ENCODE data around the gene SAMSN1.

Gene SAMSN1

DNA sequence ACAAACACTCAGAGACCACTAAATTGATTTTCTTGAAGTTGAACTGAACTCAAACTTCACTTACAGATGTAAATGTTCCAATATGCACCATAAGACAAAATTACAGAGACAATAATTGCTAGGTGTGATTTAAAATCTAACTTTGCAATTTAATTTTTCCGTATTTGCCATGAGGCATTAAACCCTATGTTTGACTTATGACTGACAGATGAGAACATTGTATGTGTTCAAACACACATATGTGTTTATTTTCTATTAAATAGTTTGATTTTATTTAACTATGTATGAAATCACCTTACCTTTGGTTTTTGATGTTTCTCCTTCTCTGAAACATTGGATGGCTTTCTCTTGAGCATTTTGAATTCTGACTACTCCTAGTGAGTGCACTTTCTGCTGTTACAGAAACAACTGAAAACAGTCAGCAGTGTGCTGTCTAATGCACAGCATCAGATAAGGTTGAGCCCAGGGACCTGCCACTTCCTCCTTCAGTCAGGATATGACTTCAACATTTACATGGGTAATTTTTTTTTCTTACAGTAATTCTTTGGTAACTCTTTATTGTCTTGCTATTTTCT is at the start of gene SAMSN1:
Gene SAMSN1, minus strand, starts transcription at position 410 of the 575 bp plus-strand sequence. Its CDS starts 54 bp downstream, at position 356.
- DNase-seq (ENCODE audit: low read depth): no peak

DNA sequence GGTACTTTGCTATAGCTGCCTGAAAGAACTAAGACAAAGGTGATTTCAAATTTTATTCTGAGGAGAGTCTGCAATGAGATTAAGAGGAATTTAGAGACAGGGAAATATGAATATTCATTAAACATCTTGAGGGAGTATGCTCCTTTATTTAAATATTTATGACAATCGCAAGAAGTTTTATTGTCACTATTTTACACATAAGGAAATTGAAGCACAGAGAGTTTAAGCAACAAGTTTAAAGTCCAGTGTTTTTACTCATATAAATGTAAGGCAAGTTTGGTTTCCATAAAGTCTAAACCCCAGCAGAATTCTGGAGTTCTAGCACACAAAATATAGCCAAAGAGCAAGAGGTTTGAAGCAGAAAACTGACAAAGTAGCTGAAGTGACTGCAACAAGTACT is 49.3 kb upstream of the SAMSN1 start:
- no peak for DNase-seq (ENCODE audit: low read depth)

DNA sequence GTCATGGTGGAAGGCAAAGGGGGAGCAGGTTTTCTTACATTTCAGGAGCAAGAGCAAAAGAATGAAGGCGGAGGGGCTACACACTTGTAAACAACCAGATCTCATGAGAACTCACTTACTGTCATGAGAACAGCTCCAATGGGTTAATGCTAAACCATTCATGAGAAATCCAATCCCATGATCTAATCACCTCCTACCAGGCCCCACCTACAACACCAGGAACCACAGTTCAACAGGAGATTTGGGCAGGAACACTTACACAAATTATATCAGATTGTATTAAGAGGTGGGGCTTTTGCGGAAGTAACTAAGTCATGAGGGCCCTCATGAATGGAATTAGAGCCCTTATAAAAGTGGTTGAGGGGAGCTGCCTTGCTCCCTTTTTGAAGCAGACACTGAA is 48.9 kb upstream of the SAMSN1 start:
- DNase-seq (ENCODE audit: low read depth): no peak

DNA sequence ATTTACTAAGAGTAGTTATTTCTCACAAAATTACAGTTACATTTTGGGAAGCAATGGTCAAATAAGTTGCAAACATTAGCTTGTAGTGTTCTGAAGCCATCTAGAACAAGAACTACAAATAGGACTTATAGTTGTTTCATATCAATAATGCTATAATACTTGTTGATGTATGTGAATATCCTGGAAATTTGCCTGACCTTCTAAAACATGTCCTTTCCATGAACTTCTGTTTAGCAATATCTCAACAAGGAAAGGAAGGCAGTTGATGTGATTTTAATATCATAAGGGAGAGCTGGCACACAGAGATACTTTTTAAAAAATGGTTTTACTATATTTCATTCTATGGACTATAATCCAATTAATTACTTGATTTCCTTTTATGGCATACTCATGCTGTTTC is 47.1 kb upstream of the SAMSN1 start:
- no peak for DNase-seq (ENCODE audit: low read depth)

DNA sequence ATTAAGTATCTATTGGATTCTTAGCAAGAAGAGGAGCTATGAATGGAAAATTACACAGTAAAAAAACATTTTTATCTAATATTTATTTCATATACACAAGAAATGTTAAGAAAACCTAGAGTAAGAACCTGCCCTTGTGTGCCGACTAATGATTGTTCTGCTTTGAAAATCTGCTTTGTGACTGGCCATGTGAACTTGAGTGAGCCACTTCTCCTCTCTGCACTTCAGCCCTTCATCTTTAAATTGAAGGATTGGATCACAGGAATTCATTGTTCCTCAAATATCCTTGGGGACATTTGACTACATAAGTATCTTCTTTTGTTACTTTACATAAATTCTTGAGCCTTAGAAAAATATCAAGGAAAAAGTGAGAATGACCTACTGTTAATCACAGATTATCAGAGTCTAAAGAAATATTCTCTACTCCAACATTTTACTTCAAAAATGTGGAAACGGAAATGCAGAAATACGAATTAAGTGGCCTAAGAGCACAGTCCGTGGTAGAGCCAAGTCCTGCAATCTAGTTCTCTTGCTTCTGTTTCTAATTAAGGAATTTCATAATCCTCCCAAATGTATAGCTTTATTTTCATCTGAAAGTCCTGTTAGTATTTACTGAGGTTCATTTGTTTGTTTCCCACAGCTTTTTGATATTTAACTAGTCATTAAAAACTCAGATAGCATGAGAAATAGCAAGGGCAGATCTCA is 46.3 kb upstream of the SAMSN1 start:
- DNase-seq (ENCODE audit: low read depth): no peak

DNA sequence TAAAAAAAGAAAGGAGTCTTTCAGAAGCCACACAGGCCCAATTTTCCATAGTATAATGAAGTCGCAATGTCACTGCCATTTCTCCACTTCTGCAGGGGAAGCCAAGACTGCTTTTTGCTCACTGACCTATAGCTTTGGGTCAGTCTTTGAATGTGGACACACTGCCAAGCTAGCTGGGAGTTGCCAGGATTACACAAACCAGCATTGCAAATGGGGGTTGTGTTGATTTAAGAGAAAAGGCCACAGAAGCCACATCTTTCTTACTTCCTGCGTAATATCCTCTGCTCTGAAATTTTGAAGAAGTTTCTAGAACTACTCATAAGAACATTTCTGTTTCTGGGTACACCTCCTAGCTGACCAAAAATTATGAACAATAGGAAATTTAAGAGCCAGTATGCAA is 45.8 kb upstream of the SAMSN1 start:
- DNase-seq (ENCODE audit: low read depth): peak; percentile 57

DNA sequence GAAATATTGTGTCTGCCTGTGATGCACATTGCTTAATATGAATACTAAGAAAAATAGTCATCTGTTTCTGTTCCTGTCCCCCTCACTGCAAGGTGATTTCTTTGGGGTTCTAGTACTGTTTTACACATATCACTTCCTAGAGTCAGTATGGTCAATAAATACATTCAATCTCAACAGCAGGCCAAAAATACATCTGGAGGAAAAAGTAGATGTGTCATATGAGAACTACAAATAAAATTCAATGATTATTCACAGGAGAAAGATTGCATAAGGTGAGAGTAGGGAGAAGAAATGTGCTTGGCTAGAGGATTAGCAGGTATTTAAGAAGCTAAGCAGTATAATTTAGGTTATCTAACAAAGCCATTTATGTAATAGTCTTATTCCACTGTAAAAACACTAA is 45.3 kb upstream of the SAMSN1 start:
- no peak for DNase-seq (ENCODE audit: low read depth)

DNA sequence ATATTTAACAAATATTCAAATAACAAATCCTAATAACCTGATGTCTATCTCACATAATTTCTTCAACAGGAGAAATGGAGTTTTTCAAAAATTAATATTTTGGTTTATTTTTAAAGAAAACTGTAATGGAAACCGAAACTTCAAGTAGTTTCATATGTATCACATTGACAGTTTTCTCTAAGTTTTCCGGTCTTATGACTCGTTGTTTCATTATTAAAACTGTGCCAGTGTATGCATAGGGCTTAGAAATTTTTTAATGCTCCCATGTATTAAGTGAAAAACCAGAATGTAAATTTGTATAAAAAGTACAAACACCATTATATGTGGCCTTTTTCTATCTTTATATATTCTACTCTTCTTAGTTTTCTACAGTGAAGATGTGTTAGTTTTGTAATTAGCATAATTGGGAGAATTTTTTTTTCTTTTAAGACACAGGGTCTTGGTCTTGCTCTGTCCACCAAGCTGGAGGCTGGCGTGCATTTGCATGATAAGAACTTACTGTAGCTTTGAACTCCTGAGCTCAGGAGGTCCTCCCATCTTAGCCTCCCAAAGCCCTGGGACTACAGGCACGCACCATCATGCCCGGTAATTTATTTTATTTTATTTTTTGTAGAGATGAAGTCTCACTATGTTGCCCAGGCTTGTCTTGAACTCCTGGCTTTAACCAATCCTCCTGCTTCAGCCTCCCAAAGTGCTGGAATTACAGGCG is 43.9 kb upstream of the SAMSN1 start:
- no peak for DNase-seq (ENCODE audit: low read depth)

DNA sequence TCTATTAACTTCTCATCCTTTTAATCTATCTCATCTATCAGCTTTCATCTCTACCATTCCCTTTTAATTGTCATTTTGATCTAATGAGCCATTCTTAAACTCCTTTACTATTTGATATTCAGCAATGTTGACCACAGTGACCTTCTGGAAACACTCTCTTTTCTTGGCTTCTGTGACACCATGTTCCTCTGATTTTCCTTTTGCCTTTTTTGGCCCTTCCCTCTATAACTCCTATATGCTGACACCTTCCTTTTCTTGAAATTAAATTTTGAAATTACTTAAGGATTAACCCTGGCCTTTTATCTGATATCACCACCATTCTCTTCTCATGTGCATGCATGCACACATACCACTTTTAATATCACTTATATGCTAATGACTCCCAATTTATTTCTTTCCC is 41.2 kb upstream of the SAMSN1 start:
- no peak for DNase-seq (ENCODE audit: low read depth)

DNA sequence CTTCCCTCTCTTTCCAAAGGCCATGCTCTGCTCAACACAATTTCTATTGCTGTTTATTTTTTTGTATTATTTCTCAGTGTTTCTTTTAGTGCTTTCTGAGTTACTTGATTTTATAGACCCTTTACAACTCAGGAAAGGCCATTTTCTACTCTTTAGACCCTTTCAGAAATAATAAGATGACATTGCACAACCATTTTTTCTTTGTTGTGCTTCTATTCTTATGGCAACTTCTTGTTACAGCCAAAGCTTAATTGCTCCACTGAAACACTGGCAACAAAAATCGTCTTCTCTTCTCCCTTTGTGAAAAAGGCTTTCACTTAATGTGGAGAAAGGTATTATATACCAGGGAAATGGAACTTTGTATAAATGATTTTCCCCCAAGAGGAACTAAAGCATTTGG is 39.0 kb upstream of the SAMSN1 start:
- no peak for DNase-seq (ENCODE audit: low read depth)

DNA sequence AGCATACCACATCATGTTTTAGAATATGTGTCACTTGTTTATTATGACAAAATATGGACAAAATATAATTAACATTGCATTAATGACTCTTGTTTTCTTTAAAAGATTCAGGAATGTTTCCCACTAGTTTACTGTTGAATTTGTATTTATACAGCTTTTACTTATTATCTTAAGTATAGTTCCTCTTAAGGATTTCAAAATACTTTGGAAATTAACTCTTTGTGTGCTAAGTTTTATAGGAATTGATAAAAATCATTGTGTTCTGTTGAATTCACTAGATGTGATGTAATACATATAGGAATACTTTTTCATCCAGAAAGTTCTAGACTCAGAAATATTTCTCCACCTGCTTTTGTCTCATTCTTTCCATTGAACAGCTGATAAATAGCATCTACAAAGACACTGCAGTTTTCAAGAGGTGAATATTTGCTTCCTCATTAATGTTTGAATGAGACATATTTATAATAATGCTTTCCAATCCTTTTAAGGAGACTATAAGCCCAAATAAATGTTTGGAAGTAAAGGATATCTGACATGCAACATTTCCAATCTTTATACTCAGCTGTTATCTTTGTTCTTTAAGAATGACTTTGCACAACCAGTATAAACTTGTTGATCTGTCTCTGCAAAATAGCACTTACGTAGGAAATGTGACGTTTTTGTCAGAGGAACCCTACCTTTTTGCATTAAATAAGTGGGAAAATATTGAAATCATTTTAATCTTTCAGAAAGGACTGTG is 38.4 kb upstream of the SAMSN1 start:
- DNase-seq (ENCODE audit: low read depth): no peak

DNA sequence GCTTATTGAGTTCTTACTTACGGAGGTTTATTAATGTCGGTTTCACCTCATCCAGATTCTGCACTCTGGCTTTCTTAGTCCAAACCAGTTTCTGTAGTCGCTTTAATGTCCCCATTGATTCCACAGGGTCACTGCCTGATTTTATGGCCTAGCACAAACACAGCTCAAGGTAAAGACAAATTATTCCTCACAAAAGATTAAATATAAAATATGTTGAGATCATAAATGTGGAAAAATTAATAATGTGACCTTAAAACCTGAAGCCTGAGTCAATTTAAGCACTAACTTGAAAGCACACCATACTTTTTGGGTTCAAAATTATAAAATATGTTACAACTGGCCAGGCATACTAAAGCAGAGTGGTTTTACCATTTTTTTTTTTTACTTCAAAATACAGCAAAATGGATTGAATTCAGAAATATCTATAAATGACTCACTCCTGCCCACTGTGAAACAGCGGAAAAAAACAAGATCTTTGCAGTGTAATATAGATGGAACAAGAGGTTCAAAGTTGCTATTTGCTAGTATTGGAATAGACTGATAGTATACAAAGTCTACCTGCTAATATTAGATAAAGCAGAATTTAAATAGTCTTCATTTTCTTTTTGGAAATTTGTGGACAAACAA is 37.6 kb upstream of the SAMSN1 start:
- no peak for DNase-seq (ENCODE audit: low read depth)

DNA sequence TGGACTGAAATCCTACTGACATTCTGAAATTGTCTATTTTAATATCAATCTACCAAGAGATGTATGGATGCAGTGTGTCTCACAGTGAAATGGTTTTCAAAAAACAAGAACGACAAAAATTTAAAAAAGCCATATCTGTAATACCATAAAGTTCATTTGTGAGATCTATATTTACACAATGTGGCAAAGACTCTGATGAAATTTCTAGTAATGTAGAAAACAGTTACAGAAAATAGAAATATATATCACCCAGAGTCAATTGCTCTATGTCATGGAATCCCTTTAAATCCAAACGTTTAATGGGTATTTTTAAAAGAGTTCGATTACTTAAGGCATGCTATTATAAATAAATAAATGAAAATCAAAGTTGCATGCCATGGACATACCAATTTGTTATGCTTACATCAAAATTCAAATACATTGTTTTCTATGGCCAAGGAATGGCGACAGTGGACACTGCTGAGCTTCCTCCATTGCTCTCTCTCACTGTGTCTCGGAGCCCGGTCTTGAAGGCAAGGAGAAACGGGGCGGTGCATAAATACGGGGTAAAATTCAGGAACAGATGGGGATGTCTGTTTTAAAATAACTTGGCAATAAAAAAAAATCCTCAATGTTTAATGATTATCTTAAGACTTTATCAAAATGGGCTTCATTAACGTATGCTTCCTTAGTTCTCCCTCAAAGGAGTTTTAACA is 37.0 kb upstream of the SAMSN1 start:
- no peak for DNase-seq (ENCODE audit: low read depth)

DNA sequence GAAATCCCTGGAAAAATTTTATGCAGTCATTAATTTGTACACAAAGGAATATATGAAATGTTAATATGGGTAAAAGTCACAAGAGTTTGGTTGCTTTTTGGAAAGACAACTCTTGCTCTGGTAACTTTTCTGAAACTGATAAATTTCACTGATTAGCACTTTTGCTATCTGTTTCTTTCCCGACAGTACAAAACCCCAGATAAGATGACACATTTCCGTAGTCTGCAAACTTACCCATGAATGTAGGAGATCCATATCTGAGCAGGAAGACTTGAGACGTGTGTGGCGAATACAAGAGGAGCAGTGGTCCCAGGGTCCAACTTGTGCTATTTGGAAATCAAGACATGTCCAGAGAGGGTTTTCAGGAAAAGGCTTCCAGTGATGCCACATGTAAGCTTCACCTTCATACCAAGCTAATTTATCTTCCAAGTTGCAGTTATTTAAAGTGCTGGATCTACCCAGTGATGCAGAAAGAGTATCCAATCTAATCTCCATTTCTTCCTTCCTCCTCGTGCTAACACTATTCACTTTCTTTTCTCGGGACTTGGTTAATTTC is 35.9 kb upstream of the SAMSN1 start:
- DNase-seq (ENCODE audit: low read depth): no peak

DNA sequence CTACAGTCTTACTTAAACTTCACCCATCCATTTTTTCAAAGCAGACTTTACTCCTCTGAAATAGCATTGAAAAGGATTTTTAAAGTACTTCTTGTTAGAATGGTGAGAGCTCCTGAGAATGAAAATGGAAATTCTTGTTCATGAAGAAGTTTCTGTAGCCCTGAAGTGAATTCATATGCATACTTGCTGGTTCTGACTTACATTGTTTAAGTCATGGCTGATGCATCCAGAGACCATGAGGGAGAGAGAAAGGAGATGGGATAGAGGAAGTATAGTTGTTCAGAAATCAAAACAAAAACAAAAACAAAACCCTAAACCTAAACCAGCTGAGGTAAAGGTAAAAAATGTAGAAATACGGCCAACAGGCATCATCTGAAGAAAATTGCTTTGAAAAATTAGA is 27.1 kb upstream of the SAMSN1 start:
- DNase-seq (ENCODE audit: low read depth): no peak

DNA sequence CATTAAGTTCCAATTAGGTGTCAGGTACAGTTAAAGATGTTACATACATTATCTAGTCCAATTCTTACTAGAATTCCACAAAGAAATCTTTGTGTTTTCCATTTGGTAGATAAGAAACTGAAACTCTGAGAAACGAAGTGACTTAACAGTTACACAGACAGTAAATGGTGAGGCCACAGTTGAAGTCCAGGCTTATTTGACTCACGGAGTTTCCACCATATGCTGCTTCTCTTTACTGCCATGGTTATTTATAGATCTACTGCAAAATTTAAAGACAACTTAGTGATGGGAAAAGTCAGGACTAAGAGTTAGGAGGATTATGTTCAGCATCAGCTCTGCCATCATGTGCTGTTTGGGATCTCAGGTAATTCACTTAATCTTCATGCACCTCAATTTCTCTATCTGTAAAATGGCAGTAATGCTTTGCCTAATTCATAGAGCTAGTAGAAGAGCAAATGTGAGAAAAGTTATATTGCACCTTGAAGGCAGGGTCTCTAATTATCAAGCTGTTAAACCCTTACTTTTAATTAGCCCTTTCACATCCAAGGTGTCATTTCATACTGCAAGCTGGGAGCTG is 26.2 kb upstream of the SAMSN1 start:
- no peak for DNase-seq (ENCODE audit: low read depth)

DNA sequence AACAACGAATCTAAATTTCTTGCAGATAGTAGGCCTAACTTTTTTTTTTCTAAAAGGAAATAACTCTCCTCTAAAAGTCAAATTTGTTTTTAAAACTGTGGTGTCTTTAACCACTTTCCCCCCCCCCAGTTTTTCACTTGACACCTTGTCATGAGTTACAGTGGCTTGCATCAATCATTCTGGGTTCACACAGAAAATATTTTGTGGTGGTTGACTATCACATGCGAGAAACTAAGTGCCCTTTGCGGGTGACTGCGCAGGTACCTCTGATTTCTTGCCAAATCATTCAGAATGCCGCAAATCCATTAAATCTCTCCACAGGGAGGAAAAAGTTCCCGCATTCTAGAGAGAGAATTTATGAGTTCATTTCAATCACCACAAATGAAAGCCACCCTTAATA is 23.8 kb upstream of the SAMSN1 start:
- DNase-seq (ENCODE audit: low read depth): no peak

DNA sequence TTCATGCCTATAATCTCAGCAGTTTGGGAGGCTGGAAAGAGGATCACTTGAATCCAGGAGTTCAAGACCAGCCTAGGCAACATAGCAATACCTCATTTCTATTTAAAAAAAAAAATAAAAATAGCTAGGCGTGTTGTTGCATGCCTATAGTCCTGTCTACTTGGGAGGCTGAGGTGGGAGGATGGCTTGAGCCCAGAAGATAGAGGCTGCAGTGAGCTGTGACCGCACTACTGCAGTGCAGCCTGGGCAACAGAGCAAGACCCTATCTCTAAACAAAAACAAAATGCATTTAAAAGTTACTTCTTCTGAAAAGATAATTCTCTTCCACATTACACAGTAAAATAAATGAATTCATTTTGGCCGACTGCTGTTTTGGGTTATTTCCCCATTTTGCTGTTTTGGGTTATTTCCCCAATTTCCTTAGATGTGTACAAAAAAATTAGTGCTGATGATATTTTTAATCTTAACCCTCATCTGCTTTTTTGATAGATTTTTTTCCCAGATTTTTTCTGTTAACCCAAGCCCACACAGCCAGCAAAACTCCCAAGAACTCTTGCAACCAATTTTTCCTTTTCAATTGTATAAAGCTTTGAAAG is 23.0 kb upstream of the SAMSN1 start:
- no peak for DNase-seq (ENCODE audit: low read depth)

DNA sequence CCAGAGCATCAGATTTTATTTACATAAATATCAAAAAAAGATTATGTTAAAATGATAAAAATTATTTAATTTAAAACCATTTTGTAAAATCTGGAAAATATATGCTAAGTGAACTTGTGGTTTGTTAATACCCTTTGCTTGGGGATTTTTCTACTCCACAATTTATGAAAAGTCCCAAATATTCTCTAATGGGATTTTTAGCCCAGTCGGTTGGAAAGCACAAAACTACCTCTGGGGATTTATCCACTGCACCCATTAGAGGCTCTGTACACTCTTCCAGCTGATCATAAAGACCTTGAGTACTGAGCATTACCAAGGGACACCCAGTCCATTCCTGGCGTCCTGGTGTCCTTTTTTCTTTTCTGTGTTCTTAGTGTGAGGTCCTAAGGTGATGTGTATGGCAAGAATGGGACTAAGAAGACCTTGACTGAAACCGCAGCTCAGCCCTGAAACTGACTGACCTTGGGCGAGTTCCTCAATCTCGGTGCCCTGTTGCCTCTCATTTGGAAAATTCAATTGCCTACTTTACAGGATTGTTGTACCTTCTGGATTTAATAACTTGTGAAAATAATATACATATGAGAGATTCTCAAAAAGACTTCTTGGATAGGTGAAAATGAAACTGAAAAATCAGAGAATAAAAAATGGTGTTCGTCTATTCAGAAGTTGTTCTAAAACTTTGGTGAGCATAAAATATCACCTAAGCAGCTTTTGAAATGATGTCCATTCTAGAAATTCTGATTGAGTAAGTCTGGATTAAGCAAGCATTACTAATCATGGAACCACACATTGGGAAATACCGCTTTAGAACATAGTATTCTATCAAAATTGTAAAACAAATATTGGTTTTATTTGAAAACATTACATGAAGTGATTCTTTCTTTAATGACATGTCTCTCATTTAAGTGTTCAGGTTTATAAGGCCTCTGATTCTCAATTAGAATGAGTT is 21.5 kb upstream of the SAMSN1 start:
- no peak for DNase-seq (ENCODE audit: low read depth)

DNA sequence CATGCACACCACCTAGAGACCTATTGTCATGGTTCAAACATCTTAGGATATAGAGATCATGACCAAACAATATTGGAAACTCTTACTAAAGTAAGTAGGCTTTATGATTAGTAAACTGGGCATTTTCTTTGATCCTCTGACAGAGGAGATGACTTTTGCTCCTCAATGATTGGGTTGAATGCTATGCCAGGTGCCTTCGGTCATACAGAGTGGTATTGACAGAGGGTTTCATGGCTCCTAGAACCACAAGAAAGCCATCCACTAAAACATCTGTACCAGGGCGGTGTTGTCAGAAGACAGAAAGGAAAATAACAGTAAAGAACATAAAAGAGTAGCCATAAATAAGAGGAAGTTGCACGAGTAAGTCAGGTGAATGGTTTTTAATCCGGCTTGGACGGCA is 20.8 kb upstream of the SAMSN1 start:
- no peak for DNase-seq (ENCODE audit: low read depth)
